Upper lobe of left lung (tissue), 6 donors: ENCODE data around the gene VPS11. TPM values are rescaled to one million over a fixed set of nuclear protein-coding genes. Genes with fewer than 3 reads are reported as not detected.

Experiments used
- ATAC-seq, 2 donors: fragments of 200-7000 bp; cut with Tn5 transposase; one replicate each; pipeline ENCODE4 v1.9.1; 2022; ENCODE audit warnings: mild to moderate bottlenecking in 2 of 2, moderate library complexity in 2 of 2; ENCODE audit not compliant: low FRiP score in 2 of 2
- DNase-seq, 2 donors: peaks; one replicate each; pipeline ENCODE4 v3.0.0-alpha.2; 2019 to 2020
- H3K27ac ChIP-seq, 4 donors: fragments of 200-600 bp; sonication (generic); one replicate each; pipeline ENCODE4 v1.5.1; 2016 to 2019
- H3K27me3 ChIP-seq, 4 donors: fragments of 200-600 bp; sonication (generic); one replicate each; pipeline ENCODE4 v1.5.1; 2017 to 2019
- H3K36me3 ChIP-seq, 4 donors: fragments of 200-600 bp; sonication (generic); one replicate each; pipeline ENCODE4 v1.5.1; 2016 to 2019
- H3K4me1 ChIP-seq, 4 donors: fragments of 200-600 bp; sonication (generic); one replicate each; pipeline ENCODE4 v1.5.1; 2018 to 2019
- H3K4me3 ChIP-seq, 4 donors: fragments of 200-600 bp; sonication (generic); one replicate each; pipeline ENCODE4 v1.5.1; 2017 to 2019; ENCODE audit warnings: mild to moderate bottlenecking in 2 of 4, moderate library complexity in 1 of 4
- H3K9me3 ChIP-seq, 4 donors: fragments of 200-600 bp; sonication (generic); one replicate each; pipeline ENCODE4 v1.5.1; 2018 to 2019
- EP300 ChIP-seq, 4 donors: sonication (generic); formaldehyde crosslinking; IDR thresholded peaks; one replicate each; pipeline ENCODE4 v1.5.1; 2017; ENCODE audit warnings: antibody characterized with exemption in 4 of 4, control low read depth in 2 of 4
- POLR2A ChIP-seq, 4 donors: fragments of 450-650 bp; IDR thresholded peaks; one replicate each; pipeline ENCODE4 v1.5.1; 2016 to 2017; ENCODE audit warnings: antibody characterized with exemption in 4 of 4, mild to moderate bottlenecking in 2 of 4
- POLR2AphosphoS5 ChIP-seq, 2 donors: sonication (generic); formaldehyde crosslinking; IDR thresholded peaks; one replicate each; pipeline ENCODE4 v1.5.1; 2017; ENCODE audit warnings: antibody characterized with exemption in 2 of 2
- WGBS, 2 donors: methylation state at CpG; one replicate each; pipeline ENCODE4 v1.1.5; 2017 to 2018; 5-methylcytosine and 5-hydroxymethylcytosine counted together
- total RNA-seq, 6 donors: library from RNA; depleted of rRNA in 4 of 6; stranded (reverse); fragments of >200 nt in 4 of 6; gene quantifications; one replicate each; pipeline versions ENCODE4 v1.1.0 to v1.2.1, GENCODE V29; 2016 to 2021
- TF ChIP-seq, protein P1 (sequence below), 6 experiments: fragments of 450-650 bp in 4 of 6; fragments of 200-600 bp in 2 of 6; sonication (generic) in 2 of 6; IDR thresholded peaks; one replicate each; pipeline ENCODE4 v1.5.1; 2016 to 2019; ENCODE audit warnings: antibody characterized with exemption in 6 of 6
- donor health status: DM: no; HTN: no; CAD: no; lungs with moderate emphysema.
- donor health status: DM: no; HTN: yes; CAD: no; lungs with severe emphysema.

VPS11 gene
- total RNA-seq, 6 donors from 2014 or later: 24.9 to 88.0 (median 40.4) TPM

DNA sequence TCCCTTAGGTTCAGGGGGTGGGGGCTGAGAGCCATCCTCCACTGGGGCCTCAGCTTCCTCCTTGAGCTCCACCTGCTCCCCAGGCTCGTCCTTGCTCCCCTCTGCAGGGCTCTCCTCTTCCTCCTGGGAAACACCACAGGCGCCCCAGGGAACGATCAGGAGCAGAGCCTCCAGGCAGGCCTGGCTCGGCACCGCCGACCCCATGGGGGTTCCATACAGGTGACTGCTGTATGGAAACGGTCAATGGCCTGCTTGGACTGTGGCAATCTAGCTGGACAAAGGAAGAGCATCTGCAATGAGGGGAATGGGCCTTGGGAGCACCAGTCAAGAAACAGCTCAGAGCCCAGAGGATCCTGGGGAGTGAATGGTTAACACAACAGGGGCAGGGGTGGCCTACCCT is 18.5 kb upstream of the VPS11 start:
- no peaks in the 10 kb centered on the region for H3K4me1 ChIP-seq
- no peak overlapping the region for H3K27ac ChIP-seq
- DNase-seq (no peak), ATAC-seq (no peak)
- TF ChIP-seq POLR2A (IDR thresholded peaks at IDR 0.05) (no peak), POLR2AphosphoS5 (IDR thresholded peaks at IDR 0.05) (no peak), EP300 (IDR thresholded peaks at IDR 0.05) (no peak)
- TF ChIP-seq, protein P1, sequence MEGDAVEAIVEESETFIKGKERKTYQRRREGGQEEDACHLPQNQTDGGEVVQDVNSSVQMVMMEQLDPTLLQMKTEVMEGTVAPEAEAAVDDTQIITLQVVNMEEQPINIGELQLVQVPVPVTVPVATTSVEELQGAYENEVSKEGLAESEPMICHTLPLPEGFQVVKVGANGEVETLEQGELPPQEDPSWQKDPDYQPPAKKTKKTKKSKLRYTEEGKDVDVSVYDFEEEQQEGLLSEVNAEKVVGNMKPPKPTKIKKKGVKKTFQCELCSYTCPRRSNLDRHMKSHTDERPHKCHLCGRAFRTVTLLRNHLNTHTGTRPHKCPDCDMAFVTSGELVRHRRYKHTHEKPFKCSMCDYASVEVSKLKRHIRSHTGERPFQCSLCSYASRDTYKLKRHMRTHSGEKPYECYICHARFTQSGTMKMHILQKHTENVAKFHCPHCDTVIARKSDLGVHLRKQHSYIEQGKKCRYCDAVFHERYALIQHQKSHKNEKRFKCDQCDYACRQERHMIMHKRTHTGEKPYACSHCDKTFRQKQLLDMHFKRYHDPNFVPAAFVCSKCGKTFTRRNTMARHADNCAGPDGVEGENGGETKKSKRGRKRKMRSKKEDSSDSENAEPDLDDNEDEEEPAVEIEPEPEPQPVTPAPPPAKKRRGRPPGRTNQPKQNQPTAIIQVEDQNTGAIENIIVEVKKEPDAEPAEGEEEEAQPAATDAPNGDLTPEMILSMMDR (IDR thresholded peaks at IDR 0.05): no peak
- H3K9me3 ChIP-seq: no peaks in the 10 kb centered on the region
- H3K4me3 ChIP-seq: no peak overlapping the region
- WGBS, 2 donors: 98 to 100% methylated on average over 2 to 7 of the region's 7 CpGs
- H3K36me3 ChIP-seq: peaks cover 40 to 98% (median 91%) of the 10 kb centered on the region in 4 donors
- H3K27me3 ChIP-seq: no peaks in the 10 kb centered on the region

GRCh38 chr11:119051440-119052162 is 16.0 kb upstream of the VPS11 start:
- ATAC-seq (no peak), DNase-seq (no peak)
- Histone ChIP-seq H3K27ac (no peak overlapping the region), H3K4me1 (peaks cover 8 to 15% (median 11%) of the 10 kb centered on the region in 4 donors), H3K9me3 (no peaks in the 10 kb centered on the region), H3K36me3 (peaks cover 37 to 87% (median 82%) of the 10 kb centered on the region in 4 donors), H3K27me3 (no peaks in the 10 kb centered on the region), H3K4me3 (no peak overlapping the region)
- TF ChIP-seq POLR2AphosphoS5 (IDR thresholded peaks at IDR 0.05) (no peak), POLR2A (IDR thresholded peaks at IDR 0.05) (no peak)
- TF ChIP-seq, protein P1 (IDR thresholded peaks at IDR 0.05): no peak
- 82 to 90% methylated on average over 16 to 17 of the region's 17 CpGs for WGBS, 2 donors

DNA sequence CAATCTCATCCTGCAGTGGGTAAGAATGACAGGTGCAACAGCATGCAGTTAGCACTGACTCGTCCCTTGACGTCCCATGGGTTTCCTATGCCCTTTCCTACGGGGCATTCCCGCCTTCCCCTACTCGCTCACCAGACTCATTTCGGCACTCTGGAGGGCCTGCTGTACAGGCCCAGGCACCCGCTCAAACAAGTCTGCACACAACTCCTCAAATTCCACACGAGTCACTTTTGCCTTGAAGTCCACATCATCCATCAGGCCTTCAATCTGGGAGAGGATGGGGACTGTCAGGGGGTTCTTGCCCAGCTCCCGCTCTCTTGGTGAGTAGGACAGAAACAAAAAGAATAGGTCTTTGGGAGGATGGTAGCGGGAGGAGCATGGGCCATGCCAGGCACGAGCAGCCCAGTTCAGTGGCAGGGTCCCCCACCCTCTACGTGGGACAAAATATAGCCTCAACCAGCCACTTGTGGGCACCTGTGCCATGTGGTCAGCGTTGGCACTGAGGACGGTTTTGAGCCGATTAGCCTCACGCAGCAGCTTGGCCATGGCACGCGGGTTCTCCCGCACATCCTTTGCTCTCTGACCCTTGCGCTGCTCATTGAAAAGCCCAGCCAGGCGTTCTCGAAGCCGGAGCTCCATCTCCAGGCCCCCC is 15.3 kb upstream of the VPS11 start:
- no peaks in the 10 kb centered on the region for H3K9me3 ChIP-seq
- WGBS, 2 donors: 94 to 96% methylated on average over 22 to 23 of the region's 23 CpGs

GRCh38 chr11:119054418-119054817 is 13.2 kb upstream of the VPS11 start:
- no peak for ATAC-seq

More for the DNA sequence above, 15.3 kb upstream of the VPS11 start:
- no peak for DNase-seq
- ATAC-seq: no peak
- no peaks in the 10 kb centered on the region for H3K27me3 ChIP-seq
- peaks cover 34 to 81% (median 75%) of the 10 kb centered on the region in 4 donors for H3K36me3 ChIP-seq
- peaks cover 8 to 15% (median 11%) of the 10 kb centered on the region in 4 donors for H3K4me1 ChIP-seq
- H3K27ac ChIP-seq: no peak overlapping the region
- H3K4me3 ChIP-seq: no peak overlapping the region
- TF ChIP-seq POLR2A (IDR thresholded peaks at IDR 0.05): no peak
- no peak for TF ChIP-seq POLR2AphosphoS5 (IDR thresholded peaks at IDR 0.05)
- no peak for TF ChIP-seq EP300 (IDR thresholded peaks at IDR 0.05)
- TF ChIP-seq, protein P1 (IDR thresholded peaks at IDR 0.05): no peak

More at GRCh38 chr11:119054418-119054817, 13.2 kb upstream of the VPS11 start:
- no peaks in the 10 kb centered on the region for H3K27me3 ChIP-seq
- H3K4me3 ChIP-seq: no peak overlapping the region
- TF ChIP-seq, protein P1 (IDR thresholded peaks at IDR 0.05): no peak
- TF ChIP-seq POLR2AphosphoS5 (IDR thresholded peaks at IDR 0.05): no peak
- TF ChIP-seq EP300 (IDR thresholded peaks at IDR 0.05): no peak
- no peak for TF ChIP-seq POLR2A (IDR thresholded peaks at IDR 0.05)
- H3K36me3 ChIP-seq: peaks cover 19 to 59% (median 54%) of the 10 kb centered on the region in 4 donors
- peaks cover 14 to 24% (median 18%) of the 10 kb centered on the region in 4 donors for H3K4me1 ChIP-seq
- 97 to 98% methylated on average over 10 of the region's 10 CpGs for WGBS, 2 donors
- H3K27ac ChIP-seq: no peak overlapping the region
- DNase-seq: no peak
- H3K9me3 ChIP-seq: no peaks in the 10 kb centered on the region
